Measurements from ENCODE around the gene SGCD.

The SGCD gene

DNA sequence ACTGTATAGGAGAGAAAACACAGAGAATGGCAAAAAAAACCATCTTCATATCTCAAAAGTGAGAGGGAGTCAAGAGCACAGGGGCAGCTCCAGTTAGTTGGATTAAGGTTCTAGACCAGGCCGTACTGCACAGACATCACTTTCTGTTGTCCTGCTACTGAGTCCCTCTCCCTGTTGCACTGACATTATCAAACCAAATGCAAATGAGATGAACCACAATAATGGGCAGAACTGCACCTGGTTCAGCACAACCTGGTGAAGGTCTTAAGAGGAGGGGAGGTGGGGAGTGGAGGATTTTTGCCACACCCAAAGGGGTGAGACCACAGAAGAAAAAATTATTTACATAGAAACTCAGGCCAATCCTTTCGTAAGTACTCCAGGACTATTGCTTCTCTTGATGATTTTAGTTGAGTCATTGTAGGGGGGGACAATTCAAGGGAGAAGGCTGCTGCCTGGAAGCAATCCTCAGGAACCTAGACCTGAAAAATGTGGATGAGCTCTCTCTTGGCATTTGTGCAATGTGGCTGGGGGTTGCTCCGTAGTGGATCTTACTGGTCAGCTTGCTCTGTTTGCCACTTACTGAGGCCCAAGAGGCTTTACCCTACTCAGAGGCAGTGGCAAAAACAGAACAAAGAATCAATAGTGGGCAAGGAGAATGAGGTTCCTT lies 428.6 kb downstream of the SGCD start:
- no peak for DNase-seq (ENCODE audit: low read depth in 4 of 4, low spot score in 1 of 4)

DNA sequence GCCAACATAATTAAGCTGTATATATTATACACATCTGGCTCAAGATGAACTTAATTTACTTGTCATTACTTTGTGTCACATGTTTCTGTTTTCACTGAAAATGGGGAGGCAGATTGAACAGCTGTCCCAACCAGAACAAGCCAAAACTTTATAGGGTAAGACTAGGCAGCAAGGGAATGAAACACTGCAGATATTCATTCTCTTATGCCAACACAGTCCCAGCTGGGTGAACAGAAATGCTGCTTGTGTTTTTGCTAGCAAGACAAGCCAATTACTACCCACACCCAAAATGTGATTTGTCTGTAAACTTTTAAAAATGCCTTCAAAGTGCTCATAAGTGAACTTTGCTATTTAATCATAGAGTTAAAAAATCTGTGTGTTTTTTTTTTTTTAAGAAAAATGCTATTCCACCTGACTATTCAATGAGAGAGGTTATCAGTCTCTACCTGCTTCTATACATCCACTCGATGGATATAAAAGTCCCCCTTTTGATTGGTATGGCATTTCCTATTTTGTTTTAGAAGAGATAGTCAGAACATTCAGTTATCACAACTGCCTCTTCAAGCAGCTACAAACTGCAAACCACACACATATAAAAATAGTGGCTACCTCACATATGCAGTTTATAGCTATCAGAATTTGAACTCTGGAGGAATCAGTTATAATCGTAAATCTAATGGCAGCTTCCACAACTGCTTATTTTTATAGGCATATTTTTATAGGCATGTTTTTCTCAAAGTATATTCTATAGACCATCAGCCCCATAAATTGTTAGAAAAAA lies 431.2 kb downstream of the SGCD start:
- DNase-seq (ENCODE audit: low read depth in 4 of 4, low spot score in 1 of 4) = no peak

DNA sequence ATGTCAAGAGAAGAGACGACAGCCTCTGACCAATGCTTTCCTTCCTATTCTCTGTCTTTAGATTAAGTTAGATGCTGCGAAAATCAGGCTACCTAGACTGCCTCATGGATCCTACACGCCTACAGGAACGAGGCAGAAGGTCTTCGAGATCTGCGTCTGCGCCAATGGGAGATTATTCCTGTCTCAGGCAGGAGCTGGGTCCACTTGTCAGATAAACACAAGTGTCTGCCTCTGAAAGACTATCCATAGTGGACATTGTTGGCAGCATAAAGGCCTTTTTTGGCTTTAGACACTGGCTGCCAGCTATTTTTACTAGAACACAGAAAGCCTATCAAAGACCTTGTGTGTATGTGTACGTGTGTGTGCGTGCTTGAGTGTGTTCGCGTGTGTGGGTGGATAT lies 432.2 kb downstream of the SGCD start:
- no peak for DNase-seq (ENCODE audit: low read depth in 4 of 4, low spot score in 1 of 4)

DNA sequence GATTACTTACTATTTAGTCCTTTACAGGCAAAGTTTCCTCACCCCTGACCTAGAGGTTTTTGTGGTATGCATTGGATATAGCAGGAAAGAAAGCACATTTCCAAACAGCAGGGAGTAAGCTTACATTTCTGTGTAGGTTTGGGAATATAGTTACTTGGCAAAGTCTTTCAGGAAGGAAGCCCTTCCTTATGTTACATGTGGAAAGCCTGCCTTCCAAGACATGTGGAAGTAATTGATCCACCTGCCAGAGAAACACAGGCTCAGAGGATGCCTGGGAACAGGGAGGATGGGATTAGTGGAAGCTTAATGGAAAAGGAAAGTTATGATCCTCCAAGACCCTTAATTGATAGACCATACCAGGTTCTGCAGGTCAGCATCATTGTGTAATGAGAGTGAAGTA lies 435.8 kb downstream of the SGCD start:
- no peak for DNase-seq (ENCODE audit: low read depth in 4 of 4, low spot score in 1 of 4)

DNA sequence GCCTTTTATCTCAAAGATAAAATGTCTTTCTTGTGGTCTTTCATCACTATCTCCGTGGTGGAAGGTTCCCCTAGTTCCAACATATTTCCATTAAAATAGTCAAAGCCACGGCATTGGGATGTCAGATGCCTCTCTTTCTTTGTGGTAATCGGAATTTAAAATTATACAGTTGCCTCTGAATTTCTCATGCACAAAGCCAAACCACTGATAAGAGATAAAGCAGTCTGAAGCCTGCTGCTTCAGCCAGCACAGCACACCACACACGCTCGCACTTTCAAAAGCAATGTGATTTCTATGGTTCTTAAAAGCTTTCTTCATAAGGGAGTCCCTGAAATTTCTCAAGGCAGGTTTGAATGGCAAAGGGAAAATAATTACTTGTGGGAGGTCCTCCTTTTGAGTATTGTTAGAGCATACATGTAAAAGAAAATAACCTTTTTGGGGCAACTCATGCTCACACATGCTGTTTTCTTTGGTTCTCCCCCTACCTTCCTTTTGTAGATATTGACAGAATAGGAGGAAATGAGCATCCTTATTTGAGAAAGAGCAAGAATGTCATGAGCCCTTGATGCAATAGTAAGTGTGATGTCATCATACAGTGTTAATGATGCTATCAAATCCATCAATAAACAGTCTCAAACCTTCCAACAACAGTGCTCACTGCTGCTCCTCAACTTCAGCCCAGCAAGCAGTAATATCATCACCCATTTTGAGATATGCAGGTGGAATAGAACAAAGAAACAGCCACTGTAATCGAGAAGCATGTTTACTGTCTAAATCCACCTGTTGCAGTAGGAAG lies 437.4 kb downstream of the SGCD start:
- DNase-seq (ENCODE audit: low read depth in 4 of 4, low spot score in 1 of 4) = no peak

DNA sequence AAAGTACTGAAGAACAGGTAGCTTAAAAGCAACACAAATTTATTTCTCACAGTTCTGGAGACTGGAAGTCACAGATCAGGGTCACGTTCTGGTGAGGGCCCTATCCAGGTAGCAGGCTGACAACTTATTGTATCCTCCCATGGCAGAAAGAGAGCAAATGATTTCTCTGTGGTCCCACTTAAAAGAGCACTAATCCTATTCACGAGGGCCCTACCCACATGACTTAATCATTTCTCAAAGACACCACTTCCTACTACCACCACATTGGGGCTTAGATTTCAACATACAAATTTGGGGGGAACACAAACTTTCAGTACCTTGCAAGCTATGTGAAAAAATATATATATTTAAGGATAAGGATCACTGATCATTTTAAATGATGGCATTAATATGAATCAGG lies 447.3 kb downstream of the SGCD start:
- no peak for DNase-seq (ENCODE audit: low read depth in 4 of 4, low spot score in 1 of 4)

DNA sequence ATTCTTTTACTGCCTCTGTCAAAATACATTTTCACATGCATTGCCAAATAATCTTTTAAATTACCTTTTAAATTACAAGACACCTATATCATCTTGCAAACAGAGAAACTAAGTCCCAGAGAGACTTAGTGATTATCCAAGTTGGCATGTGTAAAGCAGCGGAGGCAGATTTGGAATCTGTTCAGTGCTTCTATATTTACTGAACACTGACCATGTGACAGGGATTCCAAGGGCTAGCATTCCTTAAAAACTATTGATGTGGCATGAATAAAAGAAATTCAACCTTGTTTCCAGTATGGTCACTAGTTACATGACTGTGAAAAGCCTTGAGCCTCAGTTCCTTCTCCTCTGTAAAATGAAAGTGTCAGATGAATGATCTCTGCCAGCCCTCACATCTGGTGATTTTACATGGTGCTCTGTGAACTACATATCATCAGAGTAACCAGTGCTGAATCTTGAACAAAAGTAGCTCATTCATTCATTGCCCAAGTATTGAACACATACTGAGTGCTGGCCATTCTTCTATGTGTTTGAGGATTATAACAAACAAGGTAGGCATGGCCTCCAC lies 451.3 kb downstream of the SGCD start:
- no peak for DNase-seq (ENCODE audit: low read depth in 4 of 4, low spot score in 1 of 4)

DNA sequence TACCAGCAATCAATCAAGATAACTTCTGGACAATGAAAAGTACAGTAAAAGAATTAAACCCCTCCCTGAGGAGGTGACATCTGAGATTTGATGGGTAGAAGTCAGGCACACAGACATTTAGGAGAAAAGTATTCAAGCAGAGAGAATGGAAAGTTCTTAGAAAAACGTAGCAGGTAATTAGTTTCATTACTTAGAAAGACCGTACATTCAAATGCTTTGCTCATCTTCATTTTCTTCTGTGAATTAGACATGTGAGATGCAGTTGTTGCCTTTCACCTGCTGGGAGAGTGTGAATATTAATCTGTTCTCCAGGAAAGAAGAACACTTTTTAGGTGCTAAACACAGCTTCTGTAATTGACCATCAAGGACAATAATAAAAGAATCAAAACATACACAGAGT lies 451.8 kb downstream of the SGCD start:
- no peak for DNase-seq (ENCODE audit: low read depth in 4 of 4, low spot score in 1 of 4)

DNA sequence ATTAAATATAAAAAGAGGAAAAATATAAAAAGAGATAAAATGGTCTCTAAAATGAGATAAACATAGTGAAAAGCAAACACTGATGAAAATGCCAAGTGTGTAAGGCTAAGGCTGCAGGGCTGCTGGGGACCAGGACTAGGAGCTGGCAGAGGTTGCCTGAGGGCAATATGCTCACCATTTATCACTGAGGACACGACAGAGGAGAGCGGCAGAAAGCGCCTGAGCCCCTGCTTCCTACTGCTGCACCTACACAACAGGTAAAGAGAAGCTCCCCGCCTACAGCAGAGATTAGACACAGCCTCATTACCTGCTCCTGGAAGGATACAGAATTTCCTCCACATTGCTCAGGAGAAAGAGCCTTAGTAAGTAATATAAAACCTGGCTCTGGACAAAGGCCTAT lies 452.5 kb downstream of the SGCD start:
- DNase-seq (ENCODE audit: low read depth in 4 of 4, low spot score in 1 of 4) = no peak

DNA sequence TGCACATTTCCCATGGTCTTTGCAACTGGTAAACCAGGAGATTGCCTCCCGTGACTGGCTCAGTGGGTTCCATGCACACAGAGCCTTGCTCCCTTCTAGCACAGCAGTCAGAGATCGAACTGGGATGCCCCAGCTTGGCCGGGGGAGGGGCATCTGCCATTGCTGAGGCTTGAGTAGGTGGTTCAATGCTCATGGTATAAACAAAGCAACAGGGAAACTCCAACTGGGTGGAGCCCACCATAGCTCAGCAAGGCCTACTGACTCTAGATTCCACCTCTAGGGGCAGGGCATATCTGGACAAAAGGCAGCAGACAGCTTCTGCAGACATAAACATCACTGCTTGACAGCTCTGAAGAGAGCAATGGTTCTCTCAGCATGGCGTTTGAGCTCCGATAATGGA lies 456.1 kb downstream of the SGCD start:
- no peak for DNase-seq (ENCODE audit: low read depth in 4 of 4, low spot score in 1 of 4)

DNA sequence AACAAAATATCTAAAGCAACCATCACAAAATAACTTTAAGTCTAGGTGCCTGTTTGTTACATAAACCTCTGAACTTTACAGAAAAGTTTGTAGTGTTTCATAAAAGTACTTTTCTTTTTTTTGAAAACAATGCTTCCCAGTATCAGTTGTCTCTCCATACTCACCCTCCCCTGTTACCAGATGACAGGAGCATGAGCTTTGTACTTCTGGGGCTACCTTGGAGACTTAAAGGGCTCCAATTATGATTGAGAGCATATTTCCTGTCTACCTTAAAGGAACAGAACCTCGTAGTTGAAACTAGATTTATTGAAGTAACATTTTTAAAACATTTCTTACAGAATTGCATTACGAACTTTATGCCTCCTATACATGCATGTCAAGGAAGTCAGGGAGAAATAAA lies 467.7 kb downstream of the SGCD start:
- DNase-seq (ENCODE audit: low read depth in 4 of 4, low spot score in 1 of 4) = no peak

DNA sequence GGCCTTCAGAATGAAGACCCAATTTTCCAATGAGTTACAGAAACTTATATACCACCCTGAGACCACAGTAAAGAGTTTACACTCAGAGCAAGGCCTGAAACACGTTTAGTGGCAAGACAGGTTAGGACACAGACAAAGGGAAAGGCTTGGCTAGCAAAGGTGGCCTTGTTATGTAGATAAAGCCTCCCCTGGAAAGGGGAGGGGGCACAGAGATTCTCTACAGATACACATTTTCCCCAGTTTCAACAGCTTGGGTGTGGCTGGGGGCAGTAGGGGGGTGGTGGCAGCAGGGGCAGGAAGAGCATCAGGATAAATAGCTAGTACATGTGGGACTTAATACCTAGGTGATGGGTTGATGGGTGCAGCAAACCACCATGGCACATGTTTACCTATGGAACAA lies 471.2 kb downstream of the SGCD start:
- DNase-seq (ENCODE audit: low read depth in 4 of 4, low spot score in 1 of 4) = no peak

DNA sequence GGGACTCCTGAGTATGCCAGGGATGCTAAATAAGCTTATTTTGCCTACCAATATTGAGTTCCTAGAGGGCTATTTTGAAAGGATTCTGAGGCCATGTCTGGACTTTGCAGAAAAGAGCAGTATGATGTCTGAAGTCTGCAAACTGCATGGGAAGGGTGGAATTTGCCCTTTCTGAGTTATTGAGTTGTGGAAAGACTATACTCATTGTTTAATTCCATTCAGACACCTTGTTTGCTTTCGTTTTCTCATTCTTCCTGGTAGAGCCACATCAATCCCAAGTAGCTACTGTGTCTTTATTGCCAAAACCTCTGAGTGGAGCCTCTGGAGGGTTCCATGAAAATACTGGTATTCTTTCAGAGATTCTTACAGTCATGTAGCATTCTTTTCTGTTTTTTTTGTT lies 472.2 kb downstream of the SGCD start:
- DNase-seq (ENCODE audit: low read depth in 4 of 4, low spot score in 1 of 4) = no peak

DNA sequence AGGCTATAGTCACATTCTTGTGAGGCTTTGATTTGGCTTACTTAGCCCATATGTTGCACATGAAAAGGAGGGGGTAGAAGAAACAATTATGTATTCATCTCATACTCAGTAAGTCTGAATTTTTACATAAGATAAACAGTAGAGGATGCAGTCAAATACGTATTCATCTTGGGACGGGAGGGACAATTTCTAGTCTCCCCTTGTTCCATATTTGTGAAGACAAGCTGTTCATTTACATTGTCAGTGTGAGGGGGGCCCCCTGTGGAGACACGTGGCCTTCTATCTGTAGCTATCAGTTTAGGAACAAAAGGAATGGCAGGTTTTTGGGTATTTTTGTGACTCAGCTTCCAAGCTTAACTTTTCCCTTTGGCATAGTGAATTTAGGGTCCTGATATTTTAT lies 474.0 kb downstream of the SGCD start:
- no peak for DNase-seq (ENCODE audit: low read depth in 4 of 4, low spot score in 1 of 4)

DNA sequence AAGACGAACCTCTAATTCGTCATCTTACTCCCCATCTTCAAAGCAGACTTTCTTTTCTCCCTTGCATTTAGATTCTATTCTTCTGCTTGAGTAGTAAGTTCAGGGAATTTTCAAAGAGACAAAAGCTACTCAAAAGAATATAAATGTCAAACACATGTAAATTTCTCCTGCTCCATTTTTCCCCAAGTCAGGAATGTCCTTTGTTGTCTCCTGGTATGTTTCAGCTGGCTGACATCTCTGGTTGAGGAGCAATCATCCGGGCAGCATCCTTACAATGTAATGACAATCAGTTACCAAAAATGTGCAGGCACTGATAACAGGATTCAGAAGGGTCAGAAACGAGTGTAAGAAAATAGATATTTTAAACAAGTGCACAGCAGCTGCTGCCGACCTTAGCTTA lies 475.5 kb downstream of the SGCD start:
- no peak for DNase-seq (ENCODE audit: low read depth in 4 of 4, low spot score in 1 of 4)

DNA sequence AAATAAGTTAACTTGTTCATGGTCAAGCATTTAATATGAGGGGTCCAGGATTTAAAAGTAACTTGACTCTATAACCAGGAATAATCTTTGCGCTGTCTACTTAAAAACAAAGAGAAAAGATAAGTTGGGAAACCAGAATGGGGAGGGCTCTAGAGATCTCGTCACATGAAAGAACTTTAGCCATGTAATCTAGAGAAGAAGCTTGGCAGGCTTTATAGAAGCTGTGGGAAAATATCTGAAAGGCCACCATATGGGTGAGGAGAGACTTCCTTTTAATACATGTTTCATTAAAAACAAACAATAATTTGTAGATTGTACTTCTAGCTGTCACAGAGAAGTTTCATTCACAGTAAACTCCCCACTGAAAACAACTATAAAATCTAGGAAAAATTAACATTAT lies 476.4 kb downstream of the SGCD start:
- no peak for DNase-seq (ENCODE audit: low read depth in 4 of 4, low spot score in 1 of 4)

DNA sequence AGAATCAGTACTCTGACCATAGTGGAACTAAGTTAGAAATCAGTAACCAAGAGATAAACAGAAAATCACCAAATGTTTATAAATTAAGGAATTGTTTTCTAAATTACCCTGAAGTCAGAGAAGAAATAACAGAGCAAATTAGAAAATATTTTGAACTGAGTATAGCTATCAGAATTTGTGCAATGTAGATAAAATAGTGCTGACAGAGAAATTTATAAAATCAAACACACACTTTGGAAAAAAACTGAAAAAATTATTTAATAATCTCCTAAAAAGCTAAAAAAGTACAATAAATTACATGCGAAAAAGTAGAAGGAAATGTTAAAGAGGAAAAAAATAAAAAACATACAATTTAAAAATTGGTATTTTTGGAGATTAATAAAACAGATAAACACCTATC lies 486.0 kb downstream of the SGCD start:
- DNase-seq (ENCODE audit: low read depth in 4 of 4, low spot score in 1 of 4) = no peak

DNA sequence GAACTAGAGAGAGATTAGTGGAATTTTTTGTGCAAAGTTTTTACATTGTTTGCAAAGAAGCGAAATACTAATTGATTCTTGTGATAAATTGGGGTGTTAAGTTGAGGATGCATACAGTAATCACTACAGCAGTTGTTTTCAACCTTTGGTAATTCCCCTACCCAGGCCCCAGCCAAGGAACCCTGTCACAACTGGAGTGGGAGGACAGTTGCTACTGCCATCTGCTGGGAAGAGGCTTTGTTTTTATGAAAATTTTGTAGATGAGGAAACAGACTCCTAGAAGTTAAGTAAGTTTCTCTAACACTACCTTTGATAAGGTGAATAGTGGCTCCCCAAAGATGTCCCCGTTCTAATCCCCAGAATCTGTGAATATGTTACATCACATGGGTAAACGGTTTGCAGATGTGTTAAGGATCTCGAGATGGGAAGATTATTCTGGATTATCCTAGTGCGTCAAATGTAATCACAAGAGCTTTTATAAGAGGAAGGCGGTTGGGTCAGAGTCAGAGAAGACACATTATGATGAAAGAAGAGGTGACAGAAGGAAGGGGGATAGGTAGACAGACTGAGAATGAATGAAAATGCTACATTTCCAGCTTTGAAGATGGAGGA lies 489.1 kb downstream of the SGCD start:
- DNase-seq (ENCODE audit: low read depth in 4 of 4, low spot score in 1 of 4) = peak in 1 of 4 experiments; percentile 9
